OCI-LY7 (cell line): ENCODE measurements around the gene PPP1R37. TPM values are rescaled to one million over a fixed set of nuclear protein-coding genes. Genes with fewer than 3 reads are reported as not detected.
A peak's percentile ranks its signal among the peaks of the same experiment; 100 is the strongest.

Experiments
- BruUV-seq: library from RNA; stranded (reverse); fragments of 400-500 nt; replicated peaks from 2 replicates; lab custom pipeline; 2021; lab: Mats Ljungman, UMichigan
- CTCF ChIA-PET: fragments of 300-600 bp; sonication (Branson Sonifier 250); formaldehyde crosslinking; loops from one replicate; lab custom pipeline; 2022; ENCODE audit warnings: antibody characterized with exemption; ENCODE audit not compliant: unreplicated experiment; lab: Charles Lee
- POLR2A ChIA-PET: fragments of 300-600 bp; sonication (Branson Sonifier 250); formaldehyde crosslinking; loops from one replicate; lab custom pipeline; 2022; ENCODE audit warnings: antibody characterized with exemption; lab: Charles Lee
- DNase-seq: peaks from one replicate; pipeline ENCODE4 v3.0.0-alpha.2; 2015; ENCODE audit warnings: low spot score
- H2AFZ ChIP-seq: fragments of 200-600 bp; sonication (generic), shearing (Covaris generic); 2 replicates; pipeline ENCODE4 v1.6.1; 2014; ENCODE audit warnings: mild to moderate bottlenecking, antibody characterized with exemption, low read length, moderate library complexity
- H3K27ac ChIP-seq: fragments of 200-600 bp; sonication (generic); 2 replicates; pipeline ENCODE4 v1.5.1; 2014; ENCODE audit warnings: mixed run types, low read depth, mild to moderate bottlenecking, moderate library complexity, low read length, inconsistent platforms; ENCODE audit not compliant: poor library complexity, severe bottlenecking
- H3K36me3 ChIP-seq: fragments of 200-600 bp; sonication (generic); 2 replicates; pipeline ENCODE4 v1.6.1; 2014; ENCODE audit warnings: mild to moderate bottlenecking, antibody characterized with exemption, low read length, moderate library complexity, mixed read lengths; ENCODE audit not compliant: insufficient read depth
- H3K4me1 ChIP-seq: fragments of 200-600 bp; sonication (generic); 2 replicates; pipeline ENCODE4 v1.5.1; 2014; ENCODE audit warnings: mild to moderate bottlenecking, low read length; ENCODE audit not compliant: insufficient read depth, poor library complexity, severe bottlenecking
- H3K4me2 ChIP-seq: fragments of 200-600 bp; sonication (generic); 2 replicates; pipeline ENCODE4 v1.6.1; 2014; ENCODE audit warnings: mild to moderate bottlenecking, low read length
- H3K4me3 ChIP-seq: fragments of 200-600 bp; sonication (generic); 2 replicates; pipeline ENCODE4 v1.5.1; 2014; ENCODE audit warnings: mild to moderate bottlenecking, low read depth, low read length; ENCODE audit not compliant: poor library complexity, severe bottlenecking
- H3K79me2 ChIP-seq: fragments of 200-600 bp; sonication (generic); 2 replicates; pipeline ENCODE4 v1.6.1; 2016; ENCODE audit warnings: low read depth, mild to moderate bottlenecking, low read length, moderate library complexity, mixed read lengths; ENCODE audit not compliant: insufficient read depth
- H3K9me2 ChIP-seq: fragments of 200-600 bp; sonication (generic); 2 replicates; pipeline ENCODE4 v1.6.1; 2016; ENCODE audit warnings: mild to moderate bottlenecking, low read length, mixed read lengths; ENCODE audit not compliant: insufficient read depth
- H3K9me3 ChIP-seq: fragments of 200-600 bp; sonication (generic); 2 replicates; pipeline ENCODE4 v1.6.1; 2014; ENCODE audit warnings: mild to moderate bottlenecking, mixed run types, low read length, mixed read lengths
- H4K20me1 ChIP-seq: fragments of 200-600 bp; sonication (generic); 2 replicates; pipeline ENCODE4 v1.6.1; 2014; ENCODE audit warnings: mild to moderate bottlenecking, antibody characterized with exemption, low read length, moderate library complexity, mixed read lengths; ENCODE audit not compliant: insufficient read depth
- EZH2phosphoT487 ChIP-seq: fragments of 200-600 bp; sonication (generic); IDR thresholded peaks from 2 replicates; pipeline ENCODE4 v1.6.1; 2018; ENCODE audit warnings: low read depth, borderline replicate concordance, mild to moderate bottlenecking, mixed run types, antibody characterized with exemption, low read length, moderate library complexity, mixed read lengths
- intact Hi-C: fragments of 100-400 bp; cut with micrococcal nuclease; formaldehyde crosslinking; loops from one replicate; pipeline ENCODE4 v1.10.0; 2022; ENCODE audit not compliant: unreplicated experiment
- total RNA-seq, 2 experiments: library from RNA; depleted of rRNA in 1 of 2; stranded (reverse); fragments of >200 nt in 1 of 2; shearing (Covaris generic) in 1 of 2; gene quantifications; 2 replicates each; pipeline ENCODE4 v1.2.3, GENCODE V29; 2014 to 2022
- TF ChIP-seq, protein P1 (sequence below): fragments of 200-600 bp; sonication (generic); conservative IDR thresholded peaks from 2 replicates; pipeline ENCODE4 v1.5.1; 2014; ENCODE audit warnings: mild to moderate bottlenecking, antibody characterized with exemption, low read length, moderate library complexity, mixed read lengths

PPP1R37 gene
- total RNA-seq, 2 experiments from 2014 or later, result 24.7 to 48.6 TPM

DNA sequence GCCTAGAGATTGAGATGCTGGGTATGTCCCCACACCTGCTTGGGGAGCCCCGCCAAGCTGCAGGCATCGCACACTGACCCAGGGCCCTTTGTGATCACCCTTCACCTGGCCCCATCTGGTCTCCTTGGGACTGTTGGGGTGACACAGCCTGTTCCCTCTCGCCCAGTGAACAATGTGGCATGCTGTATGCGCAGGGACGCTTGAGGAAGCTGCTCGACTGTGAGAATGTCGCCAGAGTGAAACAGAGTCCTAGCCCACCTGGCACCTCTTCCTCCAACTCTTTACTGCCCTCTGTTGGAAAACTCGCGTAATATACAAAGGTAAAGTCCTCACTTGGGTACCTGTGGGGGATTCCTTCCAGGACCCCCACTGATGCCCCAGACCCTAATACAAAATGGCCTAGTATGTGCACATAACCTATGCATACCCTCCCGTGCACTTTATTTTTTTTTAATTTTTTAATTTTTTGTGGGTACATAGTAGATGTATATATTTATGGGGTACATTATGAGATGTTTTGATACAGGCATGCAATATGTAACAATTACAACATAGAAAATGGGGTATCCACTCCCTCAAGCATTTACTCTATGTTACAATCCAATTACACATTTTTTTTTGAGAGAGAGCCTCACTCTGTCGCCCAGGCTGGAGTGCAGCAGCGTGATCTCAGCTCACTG is 94.6 kb downstream of the PPP1R37 start:
- Histone ChIP-seq H3K27ac (no peak overlapping the region), H2AFZ (peak overlapping the region; percentile 10; the same call in 1 of the 2 replicates), H3K79me2 (no peaks in the 10 kb centered on the region), H3K4me3 (no peak overlapping the region), H3K9me3 (no peaks in the 10 kb centered on the region), H3K9me2 (no peaks in the 10 kb centered on the region), H3K4me2 (peak overlapping the region; percentile 40; the same call in 1 of the 2 replicates), H3K4me1 (peaks cover 8% of the 10 kb centered on the region), H4K20me1 (no peaks in the 10 kb centered on the region), H3K36me3 (no peaks in the 10 kb centered on the region)
- CTCF ChIA-PET, result no interaction called here
- no peak for TF ChIP-seq EZH2phosphoT487
- TF ChIP-seq, protein P1, sequence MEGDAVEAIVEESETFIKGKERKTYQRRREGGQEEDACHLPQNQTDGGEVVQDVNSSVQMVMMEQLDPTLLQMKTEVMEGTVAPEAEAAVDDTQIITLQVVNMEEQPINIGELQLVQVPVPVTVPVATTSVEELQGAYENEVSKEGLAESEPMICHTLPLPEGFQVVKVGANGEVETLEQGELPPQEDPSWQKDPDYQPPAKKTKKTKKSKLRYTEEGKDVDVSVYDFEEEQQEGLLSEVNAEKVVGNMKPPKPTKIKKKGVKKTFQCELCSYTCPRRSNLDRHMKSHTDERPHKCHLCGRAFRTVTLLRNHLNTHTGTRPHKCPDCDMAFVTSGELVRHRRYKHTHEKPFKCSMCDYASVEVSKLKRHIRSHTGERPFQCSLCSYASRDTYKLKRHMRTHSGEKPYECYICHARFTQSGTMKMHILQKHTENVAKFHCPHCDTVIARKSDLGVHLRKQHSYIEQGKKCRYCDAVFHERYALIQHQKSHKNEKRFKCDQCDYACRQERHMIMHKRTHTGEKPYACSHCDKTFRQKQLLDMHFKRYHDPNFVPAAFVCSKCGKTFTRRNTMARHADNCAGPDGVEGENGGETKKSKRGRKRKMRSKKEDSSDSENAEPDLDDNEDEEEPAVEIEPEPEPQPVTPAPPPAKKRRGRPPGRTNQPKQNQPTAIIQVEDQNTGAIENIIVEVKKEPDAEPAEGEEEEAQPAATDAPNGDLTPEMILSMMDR, result peak; percentile 87
- no TSS peak for BruUV-seq
- peak; percentile 83 for DNase-seq
- intact Hi-C loops, result loop anchor here (2.0 to 5.0 kb wide), 2 partner anchors 151 to 285 kb away; no protein-coding TSS in a partner anchor
- POLR2A ChIA-PET, result no interaction called here

DNA sequence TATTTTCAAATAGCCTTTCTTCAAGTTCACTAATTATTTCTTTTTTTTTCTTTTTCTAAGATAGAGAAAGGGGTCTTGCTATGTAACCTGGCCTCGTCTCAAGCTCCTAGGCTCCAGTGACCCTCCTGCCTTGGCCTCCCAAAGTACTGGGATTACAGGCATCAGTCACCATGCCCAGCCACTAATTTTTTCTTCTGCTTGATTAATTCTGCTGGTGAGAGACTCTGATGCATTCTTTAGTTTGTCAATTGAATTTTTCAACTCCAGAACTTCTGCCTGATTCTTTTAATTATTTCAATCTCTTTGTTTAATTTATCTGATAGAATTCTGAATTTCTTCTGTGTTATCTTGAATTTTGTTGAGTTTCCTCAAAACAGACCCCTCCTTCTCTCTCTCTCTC is 97.0 kb downstream of the PPP1R37 start:
- Histone ChIP-seq H3K79me2 (no peaks in the 10 kb centered on the region), H3K36me3 (no peaks in the 10 kb centered on the region), H3K4me1 (peaks cover 8% of the 10 kb centered on the region), H2AFZ (no peak overlapping the region), H3K4me2 (no peak overlapping the region), H3K4me3 (no peak overlapping the region), H3K9me2 (no peaks in the 10 kb centered on the region), H3K27ac (no peak overlapping the region), H4K20me1 (no peaks in the 10 kb centered on the region), H3K9me3 (no peaks in the 10 kb centered on the region)
- TF ChIP-seq EZH2phosphoT487, result no peak
- TF ChIP-seq, protein P1, result no peak
- BruUV-seq, result no TSS peak
- DNase-seq, result no peak
- POLR2A ChIA-PET, result no interaction called here
- CTCF ChIA-PET, result no interaction called here
- intact Hi-C loops, result loop anchor here (5.0 kb wide), 1 partner anchor 288 kb away; no protein-coding TSS in a partner anchor

DNA sequence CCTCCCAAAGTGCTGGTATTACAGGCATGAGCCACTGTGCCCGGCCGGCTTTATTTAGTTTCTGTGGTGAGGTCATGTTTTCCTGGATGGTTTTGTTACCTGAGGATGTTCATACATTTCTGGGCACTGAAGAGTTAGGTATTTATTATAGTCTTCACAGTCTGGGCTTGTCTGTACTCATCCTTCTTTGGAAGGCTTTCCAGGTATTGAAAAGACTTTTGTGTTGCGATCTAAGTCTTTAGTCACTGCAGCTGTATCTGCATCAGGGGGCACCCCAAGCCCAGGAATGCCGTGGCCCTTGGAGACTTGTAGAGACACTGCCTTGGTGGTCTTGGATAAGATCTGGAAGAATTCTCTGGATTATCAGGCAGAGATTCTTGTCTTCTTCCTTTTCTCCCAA is 98.4 kb downstream of the PPP1R37 start:
- no peak overlapping the region for H3K27ac ChIP-seq
- CTCF ChIA-PET, result no interaction called here
- intact Hi-C loops, result no loop called here
- no peaks in the 10 kb centered on the region for H3K9me3 ChIP-seq
- no peak overlapping the region for H3K4me2 ChIP-seq
- no peak overlapping the region for H3K4me3 ChIP-seq
- H4K20me1 ChIP-seq, result no peaks in the 10 kb centered on the region
- H3K36me3 ChIP-seq, result no peaks in the 10 kb centered on the region
- no peak overlapping the region for H2AFZ ChIP-seq
- no peaks in the 10 kb centered on the region for H3K79me2 ChIP-seq
- no peak for DNase-seq
- H3K4me1 ChIP-seq, result peaks cover 8% of the 10 kb centered on the region
- TF ChIP-seq EZH2phosphoT487, result no peak
- TF ChIP-seq, protein P1, result no peak
- no peaks in the 10 kb centered on the region for H3K9me2 ChIP-seq
- BruUV-seq, result no TSS peak
- POLR2A ChIA-PET, result no interaction called here
